SK-N-MC (cell line): ENCODE measurements around the gene C1RL.

Source experiments
- DNase-seq: peaks from one replicate; pipeline ENCODE4 v3.0.0-alpha.2; 2011; ENCODE audit warnings: low read depth, low spot score
- H3K27ac ChIP-seq: fragments of 200-600 bp; sonication (generic); 2 replicates; pipeline ENCODE4 v1.5.1; 2016; ENCODE audit warnings: mixed run types
- H3K36me3 ChIP-seq: fragments of 200-600 bp; sonication (generic); 2 replicates; pipeline ENCODE4 v1.6.1; 2017; ENCODE audit warnings: antibody characterized with exemption, low read length, mixed read lengths; ENCODE audit not compliant: insufficient read depth
- H3K4me3 ChIP-seq: fragments of 200-600 bp; sonication (generic); 2 replicates; pipeline ENCODE4 v1.5.1; 2016
- H3K9ac ChIP-seq: fragments of 200-600 bp; sonication (generic); 2 replicates; pipeline ENCODE4 v1.8.0; 2017; ENCODE audit warnings: mixed run types, mixed read lengths; ENCODE audit not compliant: insufficient read length
- H3K9me3 ChIP-seq: fragments of 200-600 bp; sonication (generic); 2 replicates; pipeline ENCODE4 v1.6.1; 2017; ENCODE audit warnings: low read depth, mild to moderate bottlenecking, antibody characterized with exemption, low read length, moderate library complexity, mixed read lengths
- EZH2 ChIP-seq: fragments of 200-600 bp; sonication (generic); IDR thresholded peaks from one replicate; pipeline ENCODE4 v1.6.1; 2017; ENCODE audit warnings: antibody characterized with exemption
- FOXP2 ChIP-seq: optimal IDR thresholded peaks from 2 replicates; pipeline ENCODE3; 2011; ENCODE audit warnings: mild to moderate bottlenecking, moderate library complexity; ENCODE audit not compliant: insufficient read depth; ENCODE audit errors: extremely low read length, control extremely low read depth
- POLR2AphosphoS5 ChIP-seq: IDR thresholded peaks from 2 replicates; pipeline ENCODE4 v1.6.1; 2012; ENCODE audit warnings: mild to moderate bottlenecking, low read depth, low read length, borderline replicate concordance

C1RL gene

GRCh38 chr12:7108796-7109571 is at the start of gene C1RL:
Gene C1RL, minus strand, starts transcription at chr12:7109214. Its CDS starts 34 bp downstream, at chr12:7109180.
- peak within 1 kb of the TSS; percentile 75 for H3K4me3 ChIP-seq
- no peak for DNase-seq
- no peaks in the 10 kb centered on the region for H3K36me3 ChIP-seq
- peaks cover 6% of the 10 kb centered on the region; the same call in 1 of the 2 replicates for H3K9me3 ChIP-seq
- TF ChIP-seq FOXP2 (no peak), POLR2AphosphoS5 (no peak)
- no peak within 1 kb of the TSS for H3K27ac ChIP-seq
- peak within 1 kb of the TSS; percentile 71 for H3K9ac ChIP-seq

DNA sequence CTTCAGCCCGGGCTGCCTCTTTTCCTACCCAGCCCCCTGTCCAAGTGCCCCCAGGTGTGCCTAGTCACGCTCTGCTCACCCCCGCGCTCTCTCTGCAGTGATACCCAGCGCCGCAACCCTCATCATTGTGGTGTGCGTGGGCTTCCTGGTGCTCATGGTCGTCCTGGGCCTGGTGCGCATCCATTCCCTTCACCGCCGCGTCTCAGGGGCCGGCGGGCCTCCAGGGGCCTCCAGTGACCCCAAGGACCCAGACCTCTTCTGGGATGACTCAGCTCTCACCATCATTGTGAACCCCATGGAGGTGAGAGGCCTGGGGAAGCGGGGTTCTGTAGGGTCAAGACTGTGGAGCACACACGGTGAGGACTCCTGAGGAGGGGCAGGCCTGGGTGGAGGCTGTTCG is 48.4 kb upstream of the C1RL start:
- Histone ChIP-seq H3K4me3 (no peak overlapping the region), H3K9ac (no peak overlapping the region), H3K9me3 (no peaks in the 10 kb centered on the region), H3K36me3 (no peaks in the 10 kb centered on the region), H3K27ac (no peak overlapping the region)
- no peak for DNase-seq
- TF ChIP-seq FOXP2 (no peak), EZH2 (no peak), POLR2AphosphoS5 (no peak)

GRCh38 chr12:7156259-7157197 is 47.5 kb upstream of the C1RL start:
- no peak for DNase-seq
- Histone ChIP-seq H3K9ac (no peak overlapping the region), H3K4me3 (no peak overlapping the region), H3K27ac (no peak overlapping the region), H3K36me3 (no peaks in the 10 kb centered on the region), H3K9me3 (no peaks in the 10 kb centered on the region)
- TF ChIP-seq FOXP2 (no peak), POLR2AphosphoS5 (no peak), EZH2 (no peak)

DNA sequence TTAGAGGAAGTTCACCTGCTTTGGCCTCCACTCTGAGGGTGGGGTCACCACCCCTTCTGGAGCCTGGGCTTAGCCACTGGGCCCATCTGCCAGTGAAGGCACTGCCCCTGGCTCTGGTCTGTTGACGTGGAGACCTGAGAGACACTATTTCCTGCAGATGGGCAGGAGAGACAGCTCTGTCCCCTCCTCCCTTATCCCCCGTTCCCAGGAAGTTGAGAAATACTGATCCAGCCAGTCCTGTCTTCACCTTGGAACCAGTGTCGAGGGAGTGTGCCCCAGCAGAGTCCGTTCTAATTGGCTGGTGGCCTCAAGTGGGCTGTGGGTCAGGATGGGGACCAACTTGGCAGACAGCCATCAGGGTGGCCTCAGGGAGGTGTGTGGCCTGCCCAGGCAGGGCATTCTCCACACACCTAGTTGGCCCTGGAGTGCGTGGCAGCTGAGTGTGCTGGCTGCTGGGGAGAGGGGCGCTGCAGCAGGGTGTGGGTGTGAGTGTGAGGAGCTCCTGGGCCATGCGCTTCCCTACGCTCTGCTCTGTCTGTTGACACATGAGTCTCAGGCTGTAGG is 46.5 kb upstream of the C1RL start:
- Histone ChIP-seq H3K27ac (no peak overlapping the region), H3K9me3 (no peaks in the 10 kb centered on the region), H3K9ac (no peak overlapping the region), H3K4me3 (no peak overlapping the region), H3K36me3 (no peaks in the 10 kb centered on the region)
- no peak for TF ChIP-seq EZH2
- TF ChIP-seq FOXP2 = no peak
- TF ChIP-seq POLR2AphosphoS5 = no peak
- DNase-seq = no peak

- no peaks in the 10 kb centered on the region for H3K36me3 ChIP-seq
- H3K4me3 ChIP-seq = no peak overlapping the region
- no peaks in the 10 kb centered on the region for H3K9me3 ChIP-seq
- H3K27ac ChIP-seq = no peak overlapping the region
- no peak for DNase-seq
- TF ChIP-seq FOXP2 (no peak), EZH2 (no peak), POLR2AphosphoS5 (no peak)
- H3K9ac ChIP-seq = no peak overlapping the region
Observed at GRCh38 chr12:7154901-7155470, 46.0 kb upstream of the C1RL start.

DNA sequence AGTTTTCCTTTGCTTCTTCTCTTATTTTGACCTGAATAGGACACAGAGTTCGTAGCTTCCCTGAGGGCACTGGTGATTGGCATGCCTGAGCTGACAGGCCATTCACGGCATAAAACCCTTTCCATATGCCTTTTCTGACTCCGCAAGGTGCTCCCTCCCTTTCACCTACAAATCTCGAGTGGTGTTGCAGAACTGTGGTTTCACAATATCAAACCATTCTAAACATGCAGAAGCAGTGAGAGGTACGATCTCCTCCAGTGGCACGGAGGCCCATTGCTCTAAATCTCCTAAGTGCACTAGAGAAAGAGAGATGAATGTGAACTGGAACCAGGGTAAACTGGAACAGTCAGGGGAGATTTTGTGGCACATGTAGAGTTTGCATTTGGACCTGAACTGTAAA is 45.0 kb upstream of the C1RL start:
- Histone ChIP-seq H3K27ac (no peak overlapping the region), H3K9ac (no peak overlapping the region), H3K36me3 (no peaks in the 10 kb centered on the region), H3K4me3 (no peak overlapping the region), H3K9me3 (no peaks in the 10 kb centered on the region)
- TF ChIP-seq FOXP2 (no peak), EZH2 (no peak), POLR2AphosphoS5 (no peak)
- no peak for DNase-seq

DNA sequence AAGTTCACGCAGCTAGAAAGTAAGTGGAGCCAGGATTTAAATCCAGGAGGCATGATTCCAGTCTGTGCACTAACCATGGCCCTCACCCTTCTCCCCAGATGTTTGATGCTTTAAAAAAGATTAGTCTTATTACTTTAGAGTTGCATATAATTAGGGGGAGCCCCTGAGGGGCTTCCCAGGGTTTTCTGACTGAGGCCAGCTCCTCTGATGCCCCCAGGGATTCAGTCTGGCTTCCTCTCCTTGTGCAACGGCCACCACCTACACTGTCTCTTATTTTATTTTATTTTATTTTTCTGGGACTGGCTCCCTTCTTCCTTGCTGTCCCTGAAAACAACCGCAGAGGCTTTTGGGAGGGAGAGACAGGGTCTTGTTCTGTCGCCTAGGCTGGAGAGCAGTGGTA is 43.8 kb upstream of the C1RL start:
- Histone ChIP-seq H3K27ac (no peak overlapping the region), H3K9ac (no peak overlapping the region), H3K9me3 (no peaks in the 10 kb centered on the region), H3K4me3 (no peak overlapping the region), H3K36me3 (no peaks in the 10 kb centered on the region)
- TF ChIP-seq POLR2AphosphoS5 (no peak), EZH2 (no peak), FOXP2 (no peak)
- no peak for DNase-seq

DNA sequence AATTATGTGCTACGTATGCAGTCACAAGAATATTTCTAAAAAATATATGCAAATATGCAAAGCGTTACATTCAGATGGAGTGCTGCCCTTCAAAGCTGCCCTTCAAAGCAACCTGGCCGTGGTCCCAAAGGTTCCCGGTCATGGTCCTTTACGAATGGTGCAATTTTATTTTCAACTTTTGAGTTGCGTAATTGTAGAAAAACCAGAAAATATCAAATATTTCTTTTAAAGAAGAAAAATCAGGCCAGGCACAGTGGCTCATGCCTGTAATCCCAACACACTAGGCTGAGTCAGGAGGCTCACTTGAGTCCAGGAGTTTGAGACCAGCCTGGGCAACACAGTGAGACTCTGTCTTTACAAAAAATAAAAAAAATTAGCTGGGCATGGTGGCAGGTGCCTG is 42.5 kb upstream of the C1RL start:
- H3K4me3 ChIP-seq = no peak overlapping the region
- TF ChIP-seq EZH2 (no peak), POLR2AphosphoS5 (no peak), FOXP2 (no peak)
- H3K36me3 ChIP-seq = no peaks in the 10 kb centered on the region

More for the DNA sequence above, 42.5 kb upstream of the C1RL start:
- Histone ChIP-seq H3K9me3 (no peaks in the 10 kb centered on the region), H3K9ac (no peak overlapping the region), H3K27ac (no peak overlapping the region)
- no peak for DNase-seq
